GM23338 (cell line): ENCODE data around the gene HSD11B1. TPM values are rescaled to one million over a fixed set of nuclear protein-coding genes. Genes with fewer than 3 reads are reported as not detected.

Experiments
- ATAC-seq: fragments of 200-7000 bp; cut with Tn5 transposase; 3 replicates; pipeline ENCODE4 v1.9.1; 2020
- DNase-seq: peaks from one replicate; pipeline ENCODE4 v3.0.0-alpha.2; 2015; ENCODE audit warnings: low spot score
- H2AFZ ChIP-seq: fragments of 200-600 bp; sonication (generic); 2 replicates; pipeline ENCODE4 v1.8.0; 2016; ENCODE audit warnings: antibody characterized with exemption, mild to moderate bottlenecking, moderate library complexity
- H3F3A ChIP-seq: fragments of 200-600 bp; sonication (generic); replicated peaks from 2 replicates; pipeline ENCODE4 v1.8.0; 2017; ENCODE audit warnings: antibody characterized with exemption, mixed run types, low read depth
- H3K27ac ChIP-seq: fragments of 200-600 bp; sonication (generic); 2 replicates; pipeline ENCODE4 v1.6.1; 2016; ENCODE audit warnings: low read depth
- H3K27me3 ChIP-seq: fragments of 200-600 bp; sonication (generic); 2 replicates; pipeline ENCODE4 v1.8.0; 2016; ENCODE audit warnings: mild to moderate bottlenecking, mixed run types, moderate library complexity; ENCODE audit not compliant: insufficient read depth
- H3K36me3 ChIP-seq: fragments of 200-600 bp; sonication (generic); 2 replicates; pipeline ENCODE4 v1.8.0; 2016; ENCODE audit warnings: mild to moderate bottlenecking; ENCODE audit not compliant: insufficient read depth
- H3K4me1 ChIP-seq: fragments of 200-600 bp; sonication (generic); 2 replicates; pipeline ENCODE4 v1.8.0; 2016; ENCODE audit warnings: mild to moderate bottlenecking, moderate library complexity; ENCODE audit not compliant: insufficient read depth
- H3K4me2 ChIP-seq: fragments of 200-600 bp; sonication (generic); 2 replicates; pipeline ENCODE4 v1.7.1; 2017; ENCODE audit warnings: mixed run types
- H3K4me3 ChIP-seq: fragments of 200-600 bp; sonication (generic); 2 replicates; pipeline ENCODE4 v1.6.1; 2016; ENCODE audit warnings: mixed run types
- H3K79me2 ChIP-seq: fragments of 200-600 bp; sonication (generic); replicated peaks from 2 replicates; pipeline ENCODE4 v1.8.0; 2017; ENCODE audit warnings: mild to moderate bottlenecking; ENCODE audit not compliant: insufficient read depth
- H3K9me2 ChIP-seq: fragments of 200-600 bp; sonication (generic); 2 replicates; pipeline ENCODE4 v1.8.0; 2017; ENCODE audit not compliant: insufficient read depth
- H4K20me1 ChIP-seq: fragments of 200-600 bp; sonication (generic); replicated peaks from 2 replicates; pipeline ENCODE4 v1.8.0; 2017; ENCODE audit warnings: mild to moderate bottlenecking; ENCODE audit not compliant: insufficient read depth
- H3K27ac Mint-ChIP-seq: 2 replicates; pipeline ENCODE4 v1.8.0; 2020; ENCODE audit warnings: inconsistent platforms, mild to moderate bottlenecking, moderate library complexity, mixed read lengths
- H3K27me3 Mint-ChIP-seq: 3 replicates; pipeline ENCODE4 v1.8.0; 2022; ENCODE audit warnings: low read depth, mild to moderate bottlenecking, moderate library complexity, mixed read lengths, inconsistent platforms; ENCODE audit not compliant: insufficient read depth, poor library complexity
- H3K36me3 Mint-ChIP-seq: 3 replicates; pipeline ENCODE4 v1.8.0; 2021; ENCODE audit warnings: low read depth, mild to moderate bottlenecking, inconsistent platforms, moderate library complexity, mixed read lengths
- H3K4me1 Mint-ChIP-seq: 3 replicates; pipeline ENCODE4 v1.8.0; 2020; ENCODE audit warnings: mild to moderate bottlenecking, inconsistent platforms, mixed read lengths
- H3K4me3 Mint-ChIP-seq: 3 replicates; pipeline ENCODE4 v1.8.0; 2021; ENCODE audit warnings: moderate library complexity, mild to moderate bottlenecking, inconsistent platforms, mixed read lengths
- H3K9me3 Mint-ChIP-seq: 3 replicates; pipeline ENCODE4 v1.8.0; 2020; ENCODE audit warnings: moderate library complexity, mild to moderate bottlenecking, inconsistent platforms, mixed read lengths
- EZH2phosphoT487 ChIP-seq: fragments of 200-600 bp; sonication (generic); IDR thresholded peaks from one replicate; pipeline ENCODE4 v1.8.1; 2018; ENCODE audit warnings: antibody characterized with exemption; ENCODE audit not compliant: unreplicated experiment
- JUNB ChIP-seq: IDR thresholded peaks from one replicate; pipeline ENCODE4 v1.6.1; 2016; ENCODE audit warnings: antibody characterized with exemption; ENCODE audit not compliant: unreplicated experiment
- POLR2AphosphoS5 ChIP-seq: IDR thresholded peaks from 2 replicates; pipeline ENCODE4 v1.6.1; 2016; ENCODE audit warnings: antibody characterized with exemption, low read depth
- ZNF331 ChIP-seq: fragments of 250-450 bp; sonication (Bioruptor Pico); IDR thresholded peaks from 2 replicates; pipeline ENCODE4 v1.5.0; 2020; ENCODE audit warnings: low read depth, mild to moderate bottlenecking, moderate library complexity
- ZNF462 ChIP-seq: fragments of 250-450 bp; sonication (Bioruptor Pico); IDR thresholded peaks from 2 replicates; pipeline ENCODE4 v1.5.0; 2020; ENCODE audit warnings: mild to moderate bottlenecking, moderate library complexity
- polyA plus RNA-seq: library from polyadenylated mRNA; unstranded; fragments of >200 nt; fragmentation: Nextera tagmentation; extraction: Ambion mirVana; gene quantifications from 2 replicates; pipeline ENCODE4 v1.2.1, GENCODE V29; 2016
- total RNA-seq: library from RNA; depleted of rRNA; stranded (reverse); fragments of >200 nt; shearing (Covaris generic); gene quantifications from 2 replicates; pipeline ENCODE4 v1.2.3, GENCODE V29; 2014
- TF ChIP-seq, protein P1 (sequence below), 2 experiments: fragments of 200-600 bp in 1 of 2; sonication (generic) in 1 of 2; conservative IDR thresholded peaks; 2 replicates each; pipeline versions ENCODE4 v1.5.1 to v1.6.1; 2016 to 2017; ENCODE audit warnings: antibody characterized with exemption in 2 of 2, low read depth in 2 of 2, mild to moderate bottlenecking in 2 of 2, moderate library complexity in 1 of 2
- TF ChIP-seq, protein P2 (sequence below): IDR thresholded peaks from one replicate; pipeline ENCODE4 v1.6.1; 2018; ENCODE audit warnings: antibody characterized with exemption; ENCODE audit not compliant: unreplicated experiment

HSD11B1 gene
- total and polyA plus RNA-seq, 2 experiments from 2014 or later = not detected

DNA sequence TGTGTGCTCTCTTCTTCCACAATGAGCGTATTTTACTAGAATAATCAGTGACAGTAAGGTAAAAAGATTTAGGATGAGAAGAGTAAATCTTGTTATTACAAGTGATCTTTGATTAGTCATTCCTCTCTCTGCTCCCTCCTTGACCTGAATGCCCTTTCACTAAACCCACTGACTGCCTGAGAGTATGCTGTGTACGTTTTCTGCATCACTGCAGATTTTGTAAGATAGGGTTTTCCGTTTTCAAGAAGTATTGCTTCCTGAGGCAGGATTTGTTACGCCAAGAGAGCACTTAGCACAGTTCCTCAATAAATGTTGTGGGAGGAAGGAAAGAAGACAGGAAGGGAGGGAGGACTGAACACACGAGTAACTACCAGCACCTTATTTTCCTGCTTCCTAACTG is 44.7 kb upstream of the HSD11B1 start:
- Histone ChIP-seq H3K27ac (no peak overlapping the region), H3K79me2 (no peaks in the 10 kb centered on the region), H4K20me1 (no peaks in the 10 kb centered on the region), H3F3A (no peaks in the 10 kb centered on the region), H2AFZ (no peak overlapping the region), H3K4me2 (no peak overlapping the region), H3K27me3 (no peaks in the 10 kb centered on the region), H3K4me3 (no peak overlapping the region), H3K36me3 (no peaks in the 10 kb centered on the region), H3K4me1 (no peaks in the 10 kb centered on the region), H3K9me2 (no peaks in the 10 kb centered on the region; the same call in 1 of the 2 replicates)
- H3K27ac Mint-ChIP-seq = no peak overlapping the region
- H3K4me3 Mint-ChIP-seq = no peak overlapping the region
- peaks cover 11% of the 10 kb centered on the region; the same call in 1 of the 3 replicates for H3K4me1 Mint-ChIP-seq
- TF ChIP-seq, protein P1, sequence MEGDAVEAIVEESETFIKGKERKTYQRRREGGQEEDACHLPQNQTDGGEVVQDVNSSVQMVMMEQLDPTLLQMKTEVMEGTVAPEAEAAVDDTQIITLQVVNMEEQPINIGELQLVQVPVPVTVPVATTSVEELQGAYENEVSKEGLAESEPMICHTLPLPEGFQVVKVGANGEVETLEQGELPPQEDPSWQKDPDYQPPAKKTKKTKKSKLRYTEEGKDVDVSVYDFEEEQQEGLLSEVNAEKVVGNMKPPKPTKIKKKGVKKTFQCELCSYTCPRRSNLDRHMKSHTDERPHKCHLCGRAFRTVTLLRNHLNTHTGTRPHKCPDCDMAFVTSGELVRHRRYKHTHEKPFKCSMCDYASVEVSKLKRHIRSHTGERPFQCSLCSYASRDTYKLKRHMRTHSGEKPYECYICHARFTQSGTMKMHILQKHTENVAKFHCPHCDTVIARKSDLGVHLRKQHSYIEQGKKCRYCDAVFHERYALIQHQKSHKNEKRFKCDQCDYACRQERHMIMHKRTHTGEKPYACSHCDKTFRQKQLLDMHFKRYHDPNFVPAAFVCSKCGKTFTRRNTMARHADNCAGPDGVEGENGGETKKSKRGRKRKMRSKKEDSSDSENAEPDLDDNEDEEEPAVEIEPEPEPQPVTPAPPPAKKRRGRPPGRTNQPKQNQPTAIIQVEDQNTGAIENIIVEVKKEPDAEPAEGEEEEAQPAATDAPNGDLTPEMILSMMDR (conservative IDR thresholded peaks at IDR 0.05; ENCODE audit: low read depth in 2 of 2) = no peak
- TF ChIP-seq, protein P2, sequence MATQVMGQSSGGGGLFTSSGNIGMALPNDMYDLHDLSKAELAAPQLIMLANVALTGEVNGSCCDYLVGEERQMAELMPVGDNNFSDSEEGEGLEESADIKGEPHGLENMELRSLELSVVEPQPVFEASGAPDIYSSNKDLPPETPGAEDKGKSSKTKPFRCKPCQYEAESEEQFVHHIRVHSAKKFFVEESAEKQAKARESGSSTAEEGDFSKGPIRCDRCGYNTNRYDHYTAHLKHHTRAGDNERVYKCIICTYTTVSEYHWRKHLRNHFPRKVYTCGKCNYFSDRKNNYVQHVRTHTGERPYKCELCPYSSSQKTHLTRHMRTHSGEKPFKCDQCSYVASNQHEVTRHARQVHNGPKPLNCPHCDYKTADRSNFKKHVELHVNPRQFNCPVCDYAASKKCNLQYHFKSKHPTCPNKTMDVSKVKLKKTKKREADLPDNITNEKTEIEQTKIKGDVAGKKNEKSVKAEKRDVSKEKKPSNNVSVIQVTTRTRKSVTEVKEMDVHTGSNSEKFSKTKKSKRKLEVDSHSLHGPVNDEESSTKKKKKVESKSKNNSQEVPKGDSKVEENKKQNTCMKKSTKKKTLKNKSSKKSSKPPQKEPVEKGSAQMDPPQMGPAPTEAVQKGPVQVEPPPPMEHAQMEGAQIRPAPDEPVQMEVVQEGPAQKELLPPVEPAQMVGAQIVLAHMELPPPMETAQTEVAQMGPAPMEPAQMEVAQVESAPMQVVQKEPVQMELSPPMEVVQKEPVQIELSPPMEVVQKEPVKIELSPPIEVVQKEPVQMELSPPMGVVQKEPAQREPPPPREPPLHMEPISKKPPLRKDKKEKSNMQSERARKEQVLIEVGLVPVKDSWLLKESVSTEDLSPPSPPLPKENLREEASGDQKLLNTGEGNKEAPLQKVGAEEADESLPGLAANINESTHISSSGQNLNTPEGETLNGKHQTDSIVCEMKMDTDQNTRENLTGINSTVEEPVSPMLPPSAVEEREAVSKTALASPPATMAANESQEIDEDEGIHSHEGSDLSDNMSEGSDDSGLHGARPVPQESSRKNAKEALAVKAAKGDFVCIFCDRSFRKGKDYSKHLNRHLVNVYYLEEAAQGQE = no peak
- no peak for TF ChIP-seq POLR2AphosphoS5
- no peaks in the 10 kb centered on the region for H3K9me3 Mint-ChIP-seq
- DNase-seq = no peak
- H3K36me3 Mint-ChIP-seq = no peaks in the 10 kb centered on the region
- ATAC-seq = no peak
- peaks cover 2% of the 10 kb centered on the region for H3K27me3 Mint-ChIP-seq

DNA sequence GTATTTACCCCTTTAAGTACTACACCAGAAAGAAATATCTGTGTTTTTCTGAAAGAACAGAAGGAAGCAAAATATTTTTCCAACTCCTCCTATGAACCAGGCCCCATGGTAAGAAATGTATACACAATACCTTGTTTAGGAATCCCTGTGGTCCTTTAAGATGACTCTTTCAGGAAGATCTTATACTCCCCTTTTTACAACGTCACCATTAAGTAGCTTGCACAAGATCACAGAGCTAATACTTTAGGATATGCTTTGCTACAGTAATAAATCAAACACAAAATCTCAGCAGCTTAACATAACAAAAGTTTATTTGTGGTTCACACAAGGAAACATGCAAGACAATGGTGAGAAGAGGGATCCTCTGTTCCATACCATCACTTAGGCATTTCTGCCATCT is 43.6 kb upstream of the HSD11B1 start:
- Histone ChIP-seq H3K27me3 (no peaks in the 10 kb centered on the region), H3K9me2 (no peaks in the 10 kb centered on the region; the same call in 1 of the 2 replicates), H2AFZ (no peak overlapping the region), H3K4me1 (no peaks in the 10 kb centered on the region), H3K4me2 (no peak overlapping the region), H4K20me1 (no peaks in the 10 kb centered on the region), H3K36me3 (no peaks in the 10 kb centered on the region), H3K79me2 (no peaks in the 10 kb centered on the region), H3K27ac (no peak overlapping the region), H3K4me3 (no peak overlapping the region), H3F3A (no peaks in the 10 kb centered on the region)
- H3K27me3 Mint-ChIP-seq = peaks cover 2% of the 10 kb centered on the region
- peaks cover 11% of the 10 kb centered on the region; the same call in 1 of the 3 replicates for H3K4me1 Mint-ChIP-seq
- no peak for ATAC-seq
- no peak for DNase-seq
- no peak overlapping the region for H3K27ac Mint-ChIP-seq
- no peaks in the 10 kb centered on the region for H3K36me3 Mint-ChIP-seq
- H3K4me3 Mint-ChIP-seq = no peak overlapping the region
- H3K9me3 Mint-ChIP-seq = no peaks in the 10 kb centered on the region
- TF ChIP-seq, protein P1 (conservative IDR thresholded peaks at IDR 0.05; ENCODE audit: low read depth in 2 of 2) = no peak
- TF ChIP-seq ZNF331 (CRISPR knock-in tag) (no peak), POLR2AphosphoS5 (no peak), ZNF462 (CRISPR knock-in tag) (no peak), JUNB (no peak), EZH2phosphoT487 (no peak)
